ENCODE data around the gene BCAT1.
"Not testable (repeated sequence)": the region's sequence is repeated elsewhere in the genome, so short reads cannot be mapped to it uniquely, and the experiment has no call there.

BCAT1 gene

DNA sequence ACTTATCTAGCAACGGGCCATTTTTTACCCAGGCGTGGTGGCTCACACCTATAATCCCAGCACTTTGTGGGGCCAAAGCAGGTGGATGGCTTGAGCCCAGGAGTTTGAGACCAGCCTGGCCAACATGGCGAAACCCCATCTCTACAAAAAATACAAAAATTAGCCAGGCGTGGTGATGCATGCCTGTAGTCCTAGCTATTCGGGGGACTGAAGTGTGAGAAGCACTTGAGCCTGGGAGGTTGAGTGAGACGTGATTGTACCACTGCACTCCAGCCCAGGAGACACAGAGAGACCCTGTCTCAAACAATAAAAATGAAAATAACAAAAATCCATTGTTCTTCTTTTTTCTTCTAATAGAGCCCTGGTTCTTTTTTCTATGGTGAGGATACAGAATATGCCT, 7.5 kb upstream of the BCAT1 start:
- not testable (repeated sequence) for DNase-seq

DNA sequence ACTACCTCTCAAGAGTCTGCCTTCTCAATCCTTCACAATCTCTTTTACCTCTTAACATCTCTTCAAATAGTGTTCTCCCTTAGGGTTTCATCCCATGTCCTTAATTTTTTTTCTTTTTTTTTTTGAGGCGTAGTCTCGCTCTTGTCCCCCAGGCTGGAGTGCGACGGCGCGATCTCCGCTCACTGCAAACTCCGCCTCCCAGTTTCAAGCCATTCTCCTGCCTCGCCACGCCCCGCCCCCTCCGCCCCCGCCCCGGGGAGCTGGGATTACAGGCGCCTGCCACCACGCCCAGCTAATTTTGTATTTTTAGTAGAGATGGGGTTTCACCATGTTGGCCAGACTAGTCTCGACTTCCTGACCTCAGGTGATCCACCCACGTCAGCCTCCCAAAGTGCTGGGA, 7.0 kb upstream of the BCAT1 start:
- no peak for DNase-seq

GRCh38 chr12:24955389-24955788, 6.5 kb upstream of the BCAT1 start:
- DNase-seq = no peak

DNA sequence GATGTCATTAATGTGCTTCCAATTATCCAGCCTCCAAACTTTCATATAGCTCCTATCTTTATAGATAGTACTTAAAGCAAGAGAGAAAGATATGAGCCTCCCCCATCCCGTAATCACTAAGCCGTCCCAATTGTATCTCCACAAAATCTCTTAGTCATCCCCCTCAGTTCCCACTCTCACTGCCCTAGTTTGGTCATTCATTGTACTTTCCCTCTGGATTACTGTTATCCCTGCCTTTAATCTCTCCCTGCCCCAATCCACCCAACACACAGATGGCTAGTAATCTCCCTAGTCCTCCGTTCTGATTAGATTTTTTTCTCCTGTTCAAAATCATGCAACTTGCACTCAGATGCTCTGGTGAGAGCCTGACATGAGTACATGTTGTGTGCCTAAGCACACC, 5.4 kb upstream of the BCAT1 start:
- DNase-seq = no peak

DNA sequence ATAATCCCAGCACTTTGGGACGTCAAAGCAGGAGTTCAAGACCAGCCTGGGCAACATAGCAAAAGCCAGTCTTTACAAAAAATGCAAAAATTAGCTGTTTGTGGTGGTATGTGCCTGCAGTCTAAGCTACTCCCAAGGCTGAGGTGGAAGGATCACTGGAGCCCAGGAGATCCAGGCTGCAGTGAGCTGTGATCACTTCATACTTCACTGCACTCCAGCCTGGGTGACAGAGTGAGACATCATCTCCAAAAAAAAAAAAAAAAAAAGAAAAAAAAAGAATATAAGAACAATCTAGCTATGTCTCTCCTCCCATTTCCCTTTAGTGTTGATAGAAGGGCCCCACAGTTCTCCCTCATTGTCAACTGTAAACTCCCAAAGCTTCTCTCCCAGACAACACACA, 3.5 kb upstream of the BCAT1 start:
- no peak for DNase-seq

- DNase-seq = no peak
Observed at GRCh38 chr12:24950231-24950834, 1.4 kb upstream of the BCAT1 start.

- peak; percentile 65 for DNase-seq
Observed at GRCh38 chr12:24948420-24948756, 513 bp downstream of the BCAT1 start.

GRCh38 chr12:24947541-24948419, 1.1 kb downstream of the BCAT1 start:
- DNase-seq = no peak

GRCh38 chr12:24945845-24946244, 3.1 kb downstream of the BCAT1 start:
- DNase-seq = no peak

- no peak for DNase-seq
Observed at GRCh38 chr12:24945039-24945438, 3.9 kb downstream of the BCAT1 start.

DNA sequence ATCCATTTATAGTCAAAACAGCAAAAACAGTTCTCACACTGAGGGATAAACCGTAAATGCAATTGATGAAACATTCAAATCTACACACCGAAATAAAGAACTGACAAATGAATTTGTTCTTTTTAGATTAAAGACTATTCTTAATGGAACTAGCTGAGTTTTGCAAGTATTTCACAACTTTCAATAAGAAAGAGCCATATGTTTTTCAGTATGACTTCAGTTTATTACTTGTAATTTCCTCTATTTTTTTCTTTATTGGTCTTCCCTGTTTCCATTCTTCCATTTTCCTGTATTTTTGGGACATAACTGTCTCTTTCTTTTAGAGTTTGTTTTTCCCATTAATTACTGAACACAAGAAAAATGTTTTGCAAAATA, 4.3 kb downstream of the BCAT1 start:
- no peak for DNase-seq

GRCh38 chr12:24943947-24944600, 4.8 kb downstream of the BCAT1 start:
- DNase-seq = peak; percentile 45

- no peak for DNase-seq
Observed at GRCh38 chr12:24940157-24940556, 8.7 kb downstream of the BCAT1 start.

GRCh38 chr12:24939551-24939950, 9.3 kb downstream of the BCAT1 start:
- DNase-seq = not testable (repeated sequence)

DNA sequence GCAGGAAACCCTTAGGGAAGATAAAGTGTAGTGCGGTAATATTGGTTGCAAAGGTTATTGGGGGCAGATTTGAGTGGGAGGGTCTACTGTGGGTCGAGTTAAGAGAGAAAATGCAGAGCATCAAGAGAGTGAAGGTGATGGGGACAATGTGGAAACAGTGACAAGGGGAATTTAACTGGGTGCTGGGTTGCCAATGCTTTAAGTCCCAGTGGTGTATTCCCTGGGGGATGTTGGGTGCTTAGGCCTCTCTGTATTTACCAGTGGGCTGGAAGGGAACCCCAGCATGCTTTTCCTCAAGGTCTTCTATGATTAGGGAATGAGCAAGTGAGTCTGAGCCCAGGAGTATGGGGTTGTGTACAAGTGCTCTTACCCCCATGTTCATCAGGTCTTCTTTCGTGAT, 10.6 kb downstream of the BCAT1 start:
- DNase-seq = no peak

DNA sequence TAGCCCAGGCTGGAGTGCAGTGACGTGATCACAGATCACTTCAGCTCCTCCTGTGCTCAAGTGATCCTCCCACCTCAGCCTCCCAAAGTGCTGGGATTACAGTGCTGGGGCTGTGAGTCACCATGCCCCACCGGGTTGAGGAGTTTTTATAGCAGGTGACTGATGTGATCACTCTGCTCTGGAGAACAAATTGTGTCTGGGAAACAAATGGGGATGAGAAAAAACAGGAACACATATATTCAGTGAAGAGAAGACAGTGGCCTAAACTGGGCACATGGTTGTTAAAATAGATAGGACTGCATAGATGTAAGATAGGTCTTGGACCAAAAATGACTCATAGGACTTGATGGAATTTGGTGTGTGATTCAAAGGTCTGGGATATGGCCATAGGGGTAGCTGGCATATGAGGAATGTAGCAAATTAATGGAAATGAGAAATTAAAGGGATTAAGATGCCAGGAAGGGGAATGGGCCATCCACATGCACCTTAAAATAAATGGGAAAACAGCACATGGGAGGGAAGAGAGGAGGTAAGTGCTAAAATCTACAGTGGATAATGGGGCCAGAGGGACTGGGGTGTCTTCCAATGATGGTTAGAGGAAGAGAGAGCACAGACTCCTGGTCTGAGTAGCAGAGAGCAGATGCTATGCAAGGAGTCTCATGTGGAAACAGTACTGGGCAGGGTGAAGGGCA, 11.2 kb downstream of the BCAT1 start:
- DNase-seq = no peak

DNA sequence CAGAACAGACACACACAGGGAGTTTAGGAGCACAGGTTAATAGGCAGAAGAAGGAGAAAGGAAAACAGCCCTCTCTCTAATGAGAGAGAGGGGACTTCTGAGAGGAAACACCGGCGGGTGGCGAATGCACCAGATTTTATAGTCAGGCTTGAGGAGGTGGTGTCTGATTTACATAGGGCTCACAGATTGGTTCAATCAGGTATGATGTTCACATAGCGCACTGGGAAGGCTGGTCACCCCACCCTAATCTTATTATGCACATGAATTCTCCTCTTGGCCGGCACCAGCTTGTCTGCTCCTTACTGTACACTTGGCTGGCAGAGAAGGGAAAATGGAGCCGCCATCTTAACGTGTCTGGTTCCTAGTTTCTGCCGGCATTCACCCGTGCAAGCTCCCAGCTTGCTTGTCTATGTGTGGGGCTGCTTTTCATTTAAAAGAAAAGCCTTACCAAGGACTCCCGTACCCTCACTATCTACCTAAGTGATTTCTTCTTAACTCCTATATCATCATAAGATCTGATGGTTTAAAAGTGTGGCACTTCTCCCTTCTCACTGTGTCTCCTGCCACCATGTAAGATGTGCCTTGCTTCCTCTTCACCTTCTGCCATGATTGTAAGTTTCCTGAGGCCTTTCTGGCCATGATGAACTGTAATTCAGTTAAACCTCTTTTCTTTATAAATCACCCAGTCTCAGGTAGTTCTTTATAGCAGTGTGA, 15.1 kb downstream of the BCAT1 start:
- DNase-seq = no peak

DNA sequence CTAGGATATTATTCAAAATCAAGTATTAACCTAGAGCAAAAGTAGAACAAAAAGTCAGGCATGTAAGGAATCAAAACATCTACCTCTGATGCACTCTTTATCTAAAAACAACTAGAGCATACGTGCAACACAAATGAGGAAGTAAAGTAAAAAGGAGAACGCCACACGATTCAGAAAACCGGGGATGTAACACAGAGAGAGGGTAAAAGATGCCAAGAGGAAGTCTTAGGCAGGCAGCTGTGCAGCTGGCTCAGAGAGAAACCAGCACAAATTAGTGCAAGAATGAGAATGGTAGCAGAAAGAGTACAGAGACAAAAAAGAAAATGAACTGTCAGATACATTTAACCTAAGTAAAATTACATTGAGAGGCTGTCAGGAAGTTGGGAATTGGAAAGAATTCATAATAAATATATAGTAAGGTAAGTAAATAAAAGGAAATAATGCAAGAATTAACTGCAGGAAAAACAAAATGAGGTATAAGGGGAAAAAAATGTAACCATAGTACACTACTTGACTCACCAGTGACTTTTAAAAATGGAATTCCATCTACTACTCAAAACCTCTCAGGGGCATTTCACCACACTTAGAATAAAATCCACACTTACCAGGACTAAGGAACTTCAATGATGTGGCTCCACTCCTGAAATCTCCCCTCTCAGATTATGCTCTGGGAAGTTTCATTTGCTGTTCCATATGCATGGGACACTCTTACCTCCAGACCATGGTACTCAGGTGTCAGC, 17.1 kb downstream of the BCAT1 start:
- no peak for DNase-seq

DNA sequence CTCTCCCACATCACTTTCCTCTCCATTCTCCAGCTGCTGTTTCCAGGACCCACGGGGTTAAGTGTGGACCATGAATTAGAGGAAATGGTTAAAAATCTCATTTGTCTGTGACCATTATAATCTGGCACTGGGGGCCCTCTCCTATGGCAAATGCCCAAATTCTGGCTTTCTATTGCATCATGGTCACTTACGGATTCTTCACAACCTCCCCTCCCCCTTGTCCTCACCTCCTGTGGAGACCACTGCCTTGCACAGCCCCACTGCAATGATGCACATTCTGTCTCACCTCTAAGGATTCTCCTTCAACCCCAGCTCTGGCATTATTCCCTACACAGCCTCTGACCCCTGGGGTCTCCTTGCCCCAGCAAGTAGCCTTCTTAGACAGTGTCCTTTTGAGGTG, 18.9 kb downstream of the BCAT1 start:
- no peak for DNase-seq

GRCh38 chr12:24928533-24929306, 20.2 kb downstream of the BCAT1 start:
- DNase-seq = not testable (repeated sequence)

- DNase-seq = no peak
Observed at GRCh38 chr12:24928131-24928530, 20.8 kb downstream of the BCAT1 start.

Measured in left hindlimb (tissue), 1 donor.